NCI-H748 treated with DMSO at 0.1 percent for 48 hours (cell line): ENCODE measurements around the gene IFNL1.
"Not testable (repeated sequence)": the region's sequence is repeated elsewhere in the genome, so short reads cannot be mapped to it uniquely, and the experiment has no call there.

Source experiments
- DNase-seq: peaks from one replicate; lab custom pipeline; 2025; lab: John Stamatoyannopoulos, UW

IFNL1 gene

DNA sequence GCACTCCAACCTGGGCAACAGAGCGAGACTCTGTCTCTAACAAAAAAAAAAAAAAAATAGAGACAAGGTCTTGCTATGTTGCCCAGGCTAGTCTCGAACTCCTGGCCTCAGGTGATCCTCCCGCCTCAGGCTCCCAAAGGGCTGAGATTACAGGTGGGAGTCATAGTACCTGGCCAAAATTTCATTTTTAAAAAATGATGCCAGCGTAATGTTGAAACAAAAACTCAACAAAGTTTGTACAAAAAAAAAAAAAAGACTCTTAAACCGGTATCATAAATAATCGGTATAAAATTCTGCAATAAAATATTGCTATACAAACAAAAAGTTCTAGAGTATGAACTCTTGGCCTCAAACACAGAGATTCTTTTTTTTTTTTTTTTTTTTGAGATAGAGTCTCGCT, 36.1 kb downstream of the IFNL1 start:
- DNase-seq: no peak

DNA sequence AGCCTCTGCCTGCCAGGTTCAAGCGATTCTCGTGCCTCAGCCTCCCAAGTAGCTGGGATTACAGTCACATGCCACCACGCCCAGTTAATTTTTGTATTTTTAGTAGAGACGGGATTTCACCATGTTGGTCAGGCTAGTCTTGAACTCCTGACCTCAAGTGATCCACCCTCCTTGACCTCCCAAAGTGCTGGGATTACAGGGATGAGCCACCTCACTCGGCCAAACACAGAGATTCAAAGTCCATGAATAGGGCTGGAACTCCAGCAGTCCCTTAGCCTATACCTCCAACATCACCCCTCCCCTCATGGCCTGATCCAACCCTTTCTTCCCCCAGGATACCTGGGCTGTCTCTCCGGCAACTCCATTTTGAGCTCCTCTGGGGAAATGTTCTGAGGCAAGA, 36.5 kb downstream of the IFNL1 start:
- not testable (repeated sequence) for DNase-seq

DNA sequence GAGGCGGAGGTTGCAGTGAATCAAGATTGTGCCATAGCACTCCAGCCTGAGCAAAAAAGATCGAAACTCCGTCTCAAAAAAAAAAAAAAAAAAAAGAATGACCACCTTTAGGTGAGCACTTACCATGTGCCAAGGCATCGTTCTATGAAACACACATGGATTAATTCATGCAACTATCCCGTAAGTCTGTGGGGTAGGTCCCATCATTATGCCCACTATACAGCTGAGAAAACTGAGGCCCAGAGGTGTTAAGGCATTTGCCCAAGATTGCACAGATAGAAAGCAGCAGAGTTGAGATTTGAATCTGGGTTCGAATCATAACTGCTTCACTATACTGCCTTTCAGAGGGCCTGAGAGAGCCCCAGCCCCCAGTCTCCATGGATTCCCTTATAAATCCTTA, 37.3 kb downstream of the IFNL1 start:
- DNase-seq: no peak

DNA sequence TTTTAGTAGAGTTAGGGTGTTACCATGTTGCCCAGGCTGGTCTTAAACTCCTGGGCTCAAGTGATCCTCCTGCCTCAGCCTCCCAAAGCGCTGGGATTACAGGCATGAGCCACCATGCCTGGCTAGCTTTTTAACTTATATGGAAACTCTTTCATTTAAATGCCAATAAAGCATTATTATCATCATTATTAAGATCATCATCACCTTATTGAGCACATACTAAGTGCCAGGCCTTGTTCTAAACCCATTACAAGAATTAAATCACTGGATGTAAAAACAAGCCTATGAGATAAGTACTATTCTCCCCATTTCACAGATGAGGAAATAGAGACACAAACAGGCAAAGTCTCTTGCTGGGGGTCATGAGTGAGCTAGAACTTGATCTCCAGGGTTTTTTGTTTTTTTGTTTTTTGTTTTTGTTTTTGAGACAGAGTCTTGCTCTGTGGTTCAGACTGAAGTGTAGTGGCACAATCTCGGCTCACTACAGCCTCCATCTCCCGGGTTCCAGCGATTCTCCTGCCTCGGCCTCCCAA, 38.3 kb downstream of the IFNL1 start:
- no peak for DNase-seq

DNA sequence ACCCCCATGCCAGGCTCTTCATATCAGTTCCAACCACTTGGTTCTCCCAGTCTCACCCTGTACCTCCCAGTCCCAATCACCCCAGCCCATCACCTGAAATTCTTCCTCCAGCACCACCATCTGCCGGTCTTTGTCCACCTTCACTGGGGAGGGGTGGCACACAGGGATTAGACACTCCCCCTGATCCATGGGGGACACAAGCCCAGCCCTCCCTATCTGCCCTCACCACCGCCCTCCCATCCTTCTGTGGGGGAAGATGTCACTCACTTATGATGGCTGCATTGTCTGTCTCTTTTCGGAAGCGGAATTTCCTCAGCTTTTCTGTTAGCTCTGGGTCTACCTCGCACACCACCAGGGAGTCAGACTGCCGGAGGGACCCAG, 39.0 kb downstream of the IFNL1 start:
- DNase-seq: no peak

DNA sequence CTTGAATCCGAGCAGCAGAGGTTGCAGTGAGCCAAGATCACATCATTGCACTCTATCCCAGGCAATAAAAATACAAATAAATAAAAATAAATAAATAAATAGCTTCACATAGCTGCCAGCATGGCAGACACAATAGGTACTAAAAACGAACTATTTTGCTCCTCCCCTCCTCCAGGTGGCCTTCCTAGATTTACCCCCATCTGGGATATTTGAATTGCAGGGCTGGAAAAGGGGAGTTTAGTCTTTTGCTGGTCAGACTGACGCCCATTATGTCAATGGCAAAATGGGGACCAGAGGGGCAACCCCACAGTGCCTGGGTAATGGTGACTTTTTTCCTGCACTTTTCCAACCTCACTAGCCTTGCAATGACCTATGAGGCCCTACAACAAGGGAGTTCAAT, 40.3 kb downstream of the IFNL1 start:
- no peak for DNase-seq

DNA sequence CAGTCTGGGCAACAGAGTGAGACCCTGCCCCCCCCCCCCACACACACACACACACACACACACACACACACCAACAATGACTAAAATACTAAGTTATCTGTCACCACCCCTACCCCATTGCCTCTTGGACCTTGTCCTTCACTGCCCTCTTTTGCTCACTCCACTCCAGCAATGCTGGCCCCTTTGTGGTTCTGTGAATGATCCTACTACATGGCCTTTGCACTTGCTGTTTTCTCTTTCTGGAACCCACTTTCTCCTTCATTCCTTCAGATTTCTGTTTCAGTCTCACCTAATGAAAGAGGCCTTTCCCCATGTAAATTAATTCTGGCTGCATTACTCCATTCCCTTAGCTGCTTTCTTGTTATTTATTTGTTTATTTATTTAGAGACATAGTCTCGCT, 43.5 kb downstream of the IFNL1 start:
- DNase-seq: no peak

DNA sequence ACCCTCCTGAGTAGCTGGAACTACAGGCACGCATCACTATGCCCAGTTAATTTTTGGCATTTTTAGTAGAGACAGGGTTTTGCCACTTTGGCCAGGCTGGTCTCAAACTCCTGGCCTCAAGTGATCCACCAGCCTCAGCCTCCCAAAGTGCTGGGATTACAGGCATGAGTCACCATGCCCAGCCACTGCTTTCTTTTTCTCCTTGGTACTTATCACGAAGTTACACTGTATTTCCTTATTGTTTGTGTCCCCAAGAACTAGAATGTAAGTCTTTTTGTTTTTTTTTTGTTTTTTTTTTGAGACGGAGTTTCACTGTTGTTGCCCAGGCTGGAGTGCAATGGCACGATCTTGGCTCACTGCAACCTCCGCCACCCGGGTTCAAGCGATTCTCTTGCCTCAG, 43.9 kb downstream of the IFNL1 start:
- not testable (repeated sequence) for DNase-seq

DNA sequence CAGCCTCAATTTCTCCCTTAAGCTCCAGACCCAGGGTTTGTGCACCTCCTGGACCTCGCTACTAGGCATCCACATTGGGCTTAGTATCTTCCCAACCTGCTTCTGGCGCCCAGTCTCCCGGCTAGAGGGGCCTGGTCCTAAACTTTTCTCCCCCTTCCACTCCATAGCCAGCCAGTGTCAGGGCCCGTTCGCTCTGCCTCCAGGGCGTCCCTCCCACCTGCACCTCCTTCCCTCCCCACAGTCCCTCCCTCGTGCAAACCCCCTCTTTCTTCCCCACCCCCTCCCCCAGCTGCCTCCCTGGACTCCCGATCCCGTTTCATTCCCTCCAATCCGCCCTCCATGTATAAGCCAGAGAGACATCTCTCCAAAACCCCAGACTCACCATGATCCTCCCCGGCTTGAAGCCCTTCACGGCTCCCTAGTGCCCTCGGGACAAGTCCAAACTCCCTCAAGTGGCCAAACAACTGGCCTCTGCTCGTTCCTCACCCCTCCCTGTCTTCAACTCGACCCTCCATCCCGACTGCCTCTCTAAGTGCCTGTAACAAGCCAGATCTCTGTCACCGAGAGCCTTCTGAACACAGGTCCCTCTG, 45.0 kb downstream of the IFNL1 start:
- no peak for DNase-seq

DNA sequence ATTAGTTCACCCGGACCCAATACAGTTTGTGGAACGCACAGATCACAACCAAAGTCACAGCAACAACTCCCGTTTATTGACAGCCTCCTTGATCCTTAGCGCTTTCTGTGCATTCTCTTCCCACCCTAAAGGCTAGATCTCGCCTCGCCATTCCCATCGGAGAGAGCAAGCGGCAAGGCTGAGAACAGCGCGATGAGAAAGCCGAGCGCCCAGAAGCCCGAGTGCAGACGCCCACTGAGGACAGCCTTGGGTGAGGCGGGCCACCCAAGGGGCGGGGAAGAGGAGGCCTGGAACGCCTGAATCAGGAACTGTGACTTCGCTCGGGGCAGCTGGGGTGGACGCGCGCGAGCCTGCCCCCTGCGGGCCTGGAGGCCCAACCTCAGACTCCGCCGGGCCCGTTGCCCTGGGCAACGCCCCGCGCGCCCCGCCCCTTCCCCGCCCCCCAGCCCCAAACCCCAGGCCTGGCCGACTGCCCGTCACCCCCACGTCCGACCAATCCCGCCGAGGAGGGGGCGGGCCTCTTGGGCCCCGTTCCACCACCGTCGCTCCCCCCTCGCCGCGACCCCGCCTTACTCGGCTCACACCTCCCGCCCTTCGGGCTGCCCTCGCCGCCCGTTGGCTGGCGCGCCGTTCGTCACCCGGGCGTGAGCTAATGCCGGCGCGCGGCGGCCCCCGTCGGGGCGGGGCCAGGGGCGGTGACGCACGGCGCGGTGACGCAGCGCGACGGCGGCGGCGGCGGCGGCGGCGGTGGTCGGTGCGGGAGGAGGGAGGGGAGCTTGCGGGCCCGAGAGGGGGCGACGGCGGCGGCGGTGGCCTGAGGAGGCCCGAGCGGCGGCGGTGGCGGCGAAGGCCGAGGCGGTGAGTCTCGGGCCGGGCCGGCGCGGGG, 45.8 kb downstream of the IFNL1 start, which contains the start of gene SAMD4B:
Gene SAMD4B, plus strand, starts transcription at position 703 of the 886 bp plus-strand sequence. CDS start 14,473 bp downstream, outside the sequence.
- DNase-seq: peak; percentile 99

DNA sequence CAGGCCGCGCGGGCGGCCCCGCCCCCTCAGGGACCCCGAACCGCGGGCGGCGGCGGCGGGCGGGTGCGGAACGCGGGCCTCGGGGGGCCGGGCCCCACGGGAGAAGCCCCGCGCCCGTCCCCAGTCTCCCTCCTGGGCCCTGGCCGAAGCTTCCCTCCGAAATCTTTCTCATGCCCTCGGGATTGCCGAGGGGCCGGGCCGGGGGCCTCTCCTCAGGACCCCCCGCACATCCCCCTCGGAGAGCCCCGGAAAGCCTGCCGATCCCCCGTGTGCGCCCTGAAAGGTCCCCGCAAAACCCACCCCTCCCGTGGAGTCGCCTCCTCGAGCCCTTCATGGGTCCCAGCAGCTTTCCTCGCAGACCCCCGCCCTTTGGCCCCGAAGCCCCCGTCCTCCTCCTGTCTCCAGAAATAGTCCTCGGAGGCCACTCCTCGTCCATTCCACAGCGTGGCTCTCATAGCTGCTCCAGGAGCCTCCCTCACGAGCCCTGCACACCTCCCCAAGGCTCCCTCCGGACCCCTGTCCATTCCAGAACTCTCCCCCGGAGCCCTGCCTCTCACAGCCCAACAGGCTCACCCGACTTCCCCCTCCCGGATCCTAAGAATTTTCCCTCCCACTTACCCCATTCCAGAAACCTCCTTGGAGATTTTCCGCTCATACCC, 46.6 kb downstream of the IFNL1 start:
- DNase-seq: no peak

DNA sequence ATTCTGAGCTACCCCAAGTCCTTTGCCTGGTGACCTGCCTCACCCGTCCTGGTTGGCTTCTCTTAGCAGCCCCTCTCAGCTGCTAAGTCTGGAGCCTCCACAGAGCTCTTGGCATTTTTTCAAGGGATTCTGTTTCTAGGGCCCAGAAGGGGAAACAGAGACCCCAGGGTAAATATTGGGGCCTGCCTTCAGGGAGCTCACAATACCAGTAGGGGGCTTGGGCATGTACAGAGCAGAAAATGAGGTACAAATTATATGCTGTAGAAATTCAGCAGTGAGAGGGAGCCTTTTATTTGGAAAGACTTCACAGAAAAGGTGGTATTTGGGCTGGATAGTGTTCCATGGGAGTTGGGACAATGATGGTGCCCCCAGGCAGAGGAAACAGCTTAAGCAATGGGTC, 49.7 kb downstream of the IFNL1 start:
- no peak for DNase-seq

DNA sequence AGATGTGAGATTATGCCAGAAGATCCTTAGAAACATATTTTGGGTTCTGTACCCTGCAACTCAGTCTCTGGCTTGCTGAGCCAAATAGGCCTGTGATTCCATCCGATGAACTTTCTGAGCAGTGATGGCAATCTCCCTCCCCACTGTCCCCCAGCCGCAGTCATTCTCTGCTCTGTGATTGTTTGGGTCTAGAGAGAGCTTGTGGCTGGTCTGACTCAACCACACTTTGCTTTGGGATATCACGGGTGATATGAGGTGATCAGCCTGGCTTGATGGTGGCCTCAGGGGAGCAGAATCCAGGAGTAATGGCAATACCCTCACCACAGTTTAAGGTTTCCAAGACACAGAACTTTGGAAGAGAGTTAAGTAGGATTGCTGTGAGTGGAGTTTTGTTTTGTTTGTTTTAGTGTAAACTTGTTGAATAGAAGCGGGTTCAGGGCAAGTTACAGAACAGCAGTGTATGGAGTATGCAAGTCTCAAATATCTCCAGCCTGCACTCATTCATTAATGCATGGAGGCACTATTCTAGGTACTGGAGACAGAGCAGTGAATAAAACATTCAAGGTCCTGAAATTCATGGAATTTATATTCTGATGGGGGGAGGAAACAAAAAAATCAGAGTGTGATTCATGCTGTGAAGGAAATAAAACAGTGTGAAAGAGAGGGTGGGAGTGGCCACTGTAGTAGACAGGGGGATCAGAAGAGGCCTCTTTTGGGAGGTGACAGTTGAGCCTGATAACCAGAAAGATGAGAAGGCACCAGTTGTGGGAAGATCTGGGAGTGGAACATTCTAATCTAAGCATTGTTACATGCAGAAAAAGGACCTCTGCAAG, 51.3 kb downstream of the IFNL1 start:
- DNase-seq: no peak
